Measurements from ENCODE around the gene DEPDC5.

The DEPDC5 gene

GRCh38 chr22:31895411-31896123 is 141.7 kb downstream of the DEPDC5 start:
- DNase-seq (ENCODE audit: low read depth, low spot score), result no peak

GRCh38 chr22:31896472-31896871 is 142.7 kb downstream of the DEPDC5 start:
- no peak for DNase-seq (ENCODE audit: low read depth, low spot score)

- no peak for DNase-seq (ENCODE audit: low read depth, low spot score)
These were observed 144.3 kb downstream of the DEPDC5 start for GRCh38 chr22:31897842-31898805.

- DNase-seq (ENCODE audit: low read depth, low spot score), result no peak
These were observed 145.1 kb downstream of the DEPDC5 start for GRCh38 chr22:31898926-31899325.

DNA sequence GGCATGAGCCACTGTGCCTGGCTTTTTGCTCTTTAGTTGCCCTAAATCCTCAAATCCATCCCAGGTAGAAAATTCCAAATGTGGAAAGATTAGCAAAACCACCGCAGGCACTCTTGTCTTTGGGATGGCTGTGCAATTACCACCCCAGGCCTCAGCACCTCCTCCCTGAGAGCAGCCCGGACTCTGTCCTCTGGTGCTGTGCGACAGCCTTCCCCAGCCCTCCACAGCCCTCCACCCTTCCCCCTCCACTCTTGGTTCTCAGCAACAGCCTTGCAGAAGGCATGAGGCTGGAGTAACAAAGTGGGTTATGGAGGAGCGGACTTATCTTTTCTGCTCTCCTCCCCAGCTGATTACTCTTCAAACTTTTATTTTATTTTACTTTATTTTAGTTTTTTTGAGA is 145.8 kb downstream of the DEPDC5 start:
- no peak for DNase-seq (ENCODE audit: low read depth, low spot score)

DNA sequence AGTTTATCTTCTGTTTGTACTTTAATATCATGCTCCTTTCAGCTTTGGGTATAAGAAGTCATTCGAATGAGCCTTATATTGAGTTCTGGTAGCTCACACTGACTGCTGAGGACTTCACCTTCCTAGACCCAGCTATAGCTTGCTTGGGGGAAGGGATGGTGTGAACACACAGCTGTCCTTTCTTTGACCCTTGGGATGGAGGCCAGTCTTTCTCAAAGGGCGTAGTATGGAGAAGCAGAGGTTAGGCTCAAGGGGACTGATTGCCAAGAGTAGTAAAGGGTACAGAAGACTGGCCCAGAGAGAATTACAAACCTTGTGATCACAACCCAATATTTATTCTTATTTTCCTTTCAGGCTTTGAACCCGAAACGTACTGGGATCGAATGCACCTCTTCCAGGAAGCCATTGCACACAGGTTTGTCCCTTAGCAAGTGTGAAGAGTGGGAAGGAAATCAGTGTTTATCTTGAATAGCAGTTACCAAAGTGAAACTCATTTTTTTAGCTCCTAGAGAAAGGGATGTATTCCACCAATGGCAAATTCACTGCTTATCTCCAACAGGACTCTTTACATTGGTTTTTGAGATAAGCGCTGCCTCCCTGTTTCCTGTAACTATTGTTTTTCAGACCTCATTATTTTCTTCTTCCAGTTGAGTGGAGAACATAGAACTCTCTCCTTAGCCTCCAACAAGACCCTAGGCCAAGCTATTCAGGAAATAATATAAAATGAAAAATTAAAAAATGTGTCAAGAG is 147.7 kb downstream of the DEPDC5 start:
- no peak for DNase-seq (ENCODE audit: low read depth, low spot score)

DNA sequence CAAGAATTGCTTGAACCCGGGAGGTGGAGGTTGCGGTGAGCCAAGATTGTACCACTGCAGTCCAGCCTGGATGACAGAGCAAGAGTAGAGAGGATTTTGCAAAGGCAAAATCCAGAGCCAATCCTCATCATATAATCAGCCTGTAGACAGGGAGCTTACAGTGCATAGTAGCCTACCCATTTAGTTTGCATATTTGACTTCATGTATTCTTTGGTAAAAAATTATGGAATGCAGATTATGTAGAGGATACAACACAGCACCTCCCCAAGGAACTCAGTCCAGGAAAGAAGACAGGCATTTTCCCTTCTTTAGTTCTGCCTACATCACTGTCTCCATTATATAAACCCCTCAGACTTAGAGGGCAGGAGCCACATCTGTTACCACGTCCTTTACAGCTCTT is 150.8 kb downstream of the DEPDC5 start:
- no peak for DNase-seq (ENCODE audit: low read depth, low spot score)

GRCh38 chr22:31905356-31905755 is 151.5 kb downstream of the DEPDC5 start:
- no peak for DNase-seq (ENCODE audit: low read depth, low spot score)

- DNase-seq (ENCODE audit: low read depth, low spot score), result no peak
These were observed 152.3 kb downstream of the DEPDC5 start for GRCh38 chr22:31906086-31906485.

- DNase-seq (ENCODE audit: low read depth, low spot score), result no peak
These were observed 152.8 kb downstream of the DEPDC5 start for GRCh38 chr22:31906569-31906968.

- DNase-seq (ENCODE audit: low read depth, low spot score), result no peak
These were observed 156.2 kb downstream of the DEPDC5 start for GRCh38 chr22:31909977-31910376.

GRCh38 chr22:31911565-31912406 is 158.0 kb downstream of the DEPDC5 start:
- DNase-seq (ENCODE audit: low read depth, low spot score), result no peak

DNA sequence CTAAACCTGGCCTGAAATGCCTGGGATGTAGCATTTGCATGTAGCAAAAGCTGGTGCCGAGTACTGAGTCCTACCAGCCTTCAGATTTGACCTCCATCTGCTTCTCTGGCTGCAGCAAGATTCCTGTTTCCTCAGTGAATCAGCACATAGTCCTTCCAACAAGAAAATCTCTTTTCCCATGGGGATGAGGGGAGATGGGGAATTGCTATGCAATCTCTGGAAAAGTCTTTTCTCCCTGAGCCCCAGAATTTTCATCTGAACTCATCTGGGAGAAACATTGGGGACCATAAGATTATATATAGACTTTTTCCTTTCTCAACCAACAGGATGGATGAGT is 158.6 kb downstream of the DEPDC5 start:
- no peak for DNase-seq (ENCODE audit: low read depth, low spot score)

- DNase-seq (ENCODE audit: low read depth, low spot score), result no peak
These were observed 161.8 kb downstream of the DEPDC5 start for GRCh38 chr22:31915586-31915985.

DNA sequence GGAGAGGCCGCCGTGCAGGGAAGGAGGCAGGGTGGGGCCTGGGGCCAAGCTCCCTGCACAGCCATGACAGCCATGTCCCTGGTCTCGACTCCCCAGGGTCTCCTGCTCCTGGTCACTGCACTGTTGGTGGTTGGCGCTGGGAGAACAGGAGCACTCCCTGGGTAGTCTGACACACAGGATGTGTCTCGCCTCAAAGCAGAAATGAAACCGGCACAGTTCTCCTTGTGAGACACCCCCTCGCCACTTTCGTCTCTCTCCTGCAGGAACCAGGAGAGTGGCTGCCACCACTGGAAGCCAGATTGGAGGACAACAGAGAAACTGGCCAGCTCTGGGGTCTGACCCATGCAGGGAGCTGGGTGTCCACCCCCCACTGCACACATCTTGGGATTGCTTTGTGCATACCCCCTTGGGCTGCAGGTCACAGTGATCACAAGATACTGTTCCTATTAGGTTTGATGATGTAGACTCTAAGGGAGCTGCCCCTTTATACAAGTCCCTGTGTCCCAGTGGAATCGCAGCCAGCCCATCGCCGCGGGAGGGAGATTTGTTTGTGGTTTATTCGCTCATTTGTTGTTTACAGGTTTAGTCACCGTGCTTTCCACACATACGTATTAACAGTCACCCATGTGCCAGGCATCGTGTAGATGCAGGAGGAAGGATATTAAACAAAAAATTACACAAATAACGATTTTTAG is 163.6 kb downstream of the DEPDC5 start:
- DNase-seq (ENCODE audit: low read depth, low spot score), result no peak

DNA sequence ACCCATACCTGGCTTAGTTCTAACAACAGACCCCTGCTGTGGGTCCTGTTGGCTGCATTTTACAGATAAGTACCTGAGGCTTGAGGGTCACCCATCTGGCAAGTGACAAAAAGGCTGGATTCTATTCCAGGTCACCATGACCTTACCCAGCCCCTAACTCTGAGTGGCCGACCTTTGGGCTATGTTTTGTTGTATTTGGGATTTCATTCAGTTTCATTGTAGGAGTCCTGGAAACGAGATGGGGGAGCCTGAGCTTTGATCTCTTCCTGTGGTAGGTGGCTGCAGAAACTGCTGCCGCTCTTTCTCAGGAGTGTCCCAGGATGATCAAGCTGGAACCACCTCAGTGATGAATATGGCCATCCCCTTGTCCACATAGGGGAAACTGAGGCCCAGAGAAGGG is 165.9 kb downstream of the DEPDC5 start:
- DNase-seq (ENCODE audit: low read depth, low spot score), result no peak

DNA sequence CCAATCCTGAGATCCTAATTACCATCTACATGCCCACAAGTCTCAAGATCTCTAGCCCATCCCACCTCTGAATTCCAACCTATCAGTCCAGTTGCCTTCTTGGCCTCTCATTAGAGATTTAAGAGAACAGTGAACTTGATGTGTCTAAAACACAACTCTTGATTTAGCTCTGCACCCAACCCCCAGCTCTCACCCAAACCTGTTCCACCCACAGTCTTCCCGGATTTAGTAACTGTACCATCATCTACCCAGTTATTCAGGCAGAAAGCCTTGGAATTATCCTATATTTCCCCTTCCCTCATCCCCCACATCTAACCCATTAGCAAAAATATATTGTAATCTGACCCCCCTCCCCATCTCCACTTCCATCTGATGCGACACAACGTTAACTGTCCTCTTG is 166.5 kb downstream of the DEPDC5 start:
- DNase-seq (ENCODE audit: low read depth, low spot score), result no peak

- DNase-seq (ENCODE audit: low read depth, low spot score), result no peak
These were observed 167.3 kb downstream of the DEPDC5 start for GRCh38 chr22:31921106-31921505.

- DNase-seq (ENCODE audit: low read depth, low spot score), result no peak
These were observed 168.7 kb downstream of the DEPDC5 start for GRCh38 chr22:31922534-31922933.

- no peak for DNase-seq (ENCODE audit: low read depth, low spot score)
These were observed 169.3 kb downstream of the DEPDC5 start for GRCh38 chr22:31923136-31923535.

DNA sequence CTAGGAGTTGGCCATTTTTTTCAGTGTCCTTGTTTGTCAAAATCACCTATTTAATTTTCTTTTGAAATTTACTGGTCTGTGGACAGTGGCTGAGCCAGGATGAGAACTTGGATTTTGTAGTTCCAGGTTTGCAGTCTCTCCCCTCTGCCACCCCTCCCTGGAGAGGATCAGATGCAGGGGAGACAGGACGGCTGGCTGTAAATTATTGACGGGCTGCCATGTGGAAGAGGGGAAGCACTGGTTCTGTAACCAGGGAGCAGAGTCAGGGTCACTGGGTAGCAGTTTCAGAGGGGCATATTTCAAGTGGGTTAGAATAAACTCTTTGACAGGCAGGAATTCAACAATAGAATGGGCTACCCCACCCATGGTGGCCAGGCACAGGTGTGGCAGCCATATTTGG is 169.9 kb downstream of the DEPDC5 start:
- no peak for DNase-seq (ENCODE audit: low read depth, low spot score)

Measured in brain pericyte (primary cell).